Measurements from ENCODE around the gene PPCDC.

DNA sequence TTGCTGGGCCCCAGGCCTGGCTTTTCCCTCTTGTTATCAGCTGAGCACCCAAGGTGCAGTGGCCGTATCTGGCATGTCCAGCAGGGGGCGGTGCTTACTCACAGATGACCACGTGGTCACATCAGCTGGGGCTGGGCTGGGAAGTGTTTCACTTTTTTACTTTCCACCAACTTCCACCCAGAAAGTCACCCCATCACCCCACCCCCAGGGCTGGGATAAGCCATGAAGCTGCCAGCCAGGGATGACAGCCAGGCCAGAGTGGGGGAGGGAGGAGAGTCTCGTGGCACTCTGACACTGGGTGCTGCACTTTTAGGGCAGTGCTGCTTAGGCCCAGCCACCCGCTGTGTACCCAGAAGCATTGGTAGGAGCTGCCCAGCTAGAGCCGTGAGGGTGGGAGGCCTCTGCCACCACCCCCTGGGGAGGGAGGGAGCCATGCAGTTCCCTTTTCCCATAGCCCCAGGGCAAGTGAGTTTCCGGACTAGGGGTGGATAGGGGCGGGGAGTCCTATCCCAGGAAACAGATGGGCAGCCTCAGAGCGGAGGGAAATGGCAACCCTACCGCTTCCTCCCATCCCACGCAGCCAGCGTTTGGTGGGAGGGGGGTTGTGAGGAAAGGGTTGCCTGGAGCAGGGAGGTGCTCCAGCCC lies 6.1 kb downstream of the PPCDC start:
- TF ChIP-seq, protein P1, sequence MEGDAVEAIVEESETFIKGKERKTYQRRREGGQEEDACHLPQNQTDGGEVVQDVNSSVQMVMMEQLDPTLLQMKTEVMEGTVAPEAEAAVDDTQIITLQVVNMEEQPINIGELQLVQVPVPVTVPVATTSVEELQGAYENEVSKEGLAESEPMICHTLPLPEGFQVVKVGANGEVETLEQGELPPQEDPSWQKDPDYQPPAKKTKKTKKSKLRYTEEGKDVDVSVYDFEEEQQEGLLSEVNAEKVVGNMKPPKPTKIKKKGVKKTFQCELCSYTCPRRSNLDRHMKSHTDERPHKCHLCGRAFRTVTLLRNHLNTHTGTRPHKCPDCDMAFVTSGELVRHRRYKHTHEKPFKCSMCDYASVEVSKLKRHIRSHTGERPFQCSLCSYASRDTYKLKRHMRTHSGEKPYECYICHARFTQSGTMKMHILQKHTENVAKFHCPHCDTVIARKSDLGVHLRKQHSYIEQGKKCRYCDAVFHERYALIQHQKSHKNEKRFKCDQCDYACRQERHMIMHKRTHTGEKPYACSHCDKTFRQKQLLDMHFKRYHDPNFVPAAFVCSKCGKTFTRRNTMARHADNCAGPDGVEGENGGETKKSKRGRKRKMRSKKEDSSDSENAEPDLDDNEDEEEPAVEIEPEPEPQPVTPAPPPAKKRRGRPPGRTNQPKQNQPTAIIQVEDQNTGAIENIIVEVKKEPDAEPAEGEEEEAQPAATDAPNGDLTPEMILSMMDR (conservative IDR thresholded peaks at IDR 0.05 in 1 of 2, IDR thresholded peaks at IDR 0.05 in 1 of 2; ENCODE audit: low read depth in 1 of 2, low read length in 2 of 2), result peak; percentile 87 to 92
- TF ChIP-seq EZH2 (IDR thresholded peaks at IDR 0.05; ENCODE audit: low read length, missing control alignments), result no peak

All from fibroblast of lung (primary cell).